Upper lobe of left lung (tissue), 6 donors: ENCODE results near the gene ABCC5. TPM values are rescaled to one million over a fixed set of nuclear protein-coding genes. Genes with fewer than 3 reads are reported as not detected.
A peak's percentile ranks its signal among the peaks of the same experiment; 100 is the strongest.
"Not testable (repeated sequence)": the region's sequence is repeated elsewhere in the genome, so short reads cannot be mapped to it uniquely, and the experiment has no call there.

ENCODE experiments used
- ATAC-seq, 2 donors: fragments of 200-7000 bp; cut with Tn5 transposase; one replicate each; pipeline ENCODE4 v1.9.1; 2022; ENCODE audit warnings: mild to moderate bottlenecking in 2 of 2, moderate library complexity in 2 of 2; ENCODE audit not compliant: low FRiP score in 2 of 2
- DNase-seq, 2 donors: peaks; one replicate each; pipeline ENCODE4 v3.0.0-alpha.2; 2019 to 2020
- H3K27ac ChIP-seq, 4 donors: fragments of 200-600 bp; sonication (generic); one replicate each; pipeline ENCODE4 v1.5.1; 2016 to 2019
- H3K27me3 ChIP-seq, 4 donors: fragments of 200-600 bp; sonication (generic); one replicate each; pipeline ENCODE4 v1.5.1; 2017 to 2019
- H3K36me3 ChIP-seq, 4 donors: fragments of 200-600 bp; sonication (generic); one replicate each; pipeline ENCODE4 v1.5.1; 2016 to 2019
- H3K4me1 ChIP-seq, 4 donors: fragments of 200-600 bp; sonication (generic); one replicate each; pipeline ENCODE4 v1.5.1; 2018 to 2019
- H3K4me3 ChIP-seq, 4 donors: fragments of 200-600 bp; sonication (generic); one replicate each; pipeline ENCODE4 v1.5.1; 2017 to 2019; ENCODE audit warnings: mild to moderate bottlenecking in 2 of 4, moderate library complexity in 1 of 4
- H3K9me3 ChIP-seq, 4 donors: fragments of 200-600 bp; sonication (generic); one replicate each; pipeline ENCODE4 v1.5.1; 2018 to 2019
- EP300 ChIP-seq, 4 donors: sonication (generic); formaldehyde crosslinking; IDR thresholded peaks; one replicate each; pipeline ENCODE4 v1.5.1; 2017; ENCODE audit warnings: antibody characterized with exemption in 4 of 4, control low read depth in 2 of 4
- POLR2A ChIP-seq, 4 donors: fragments of 450-650 bp; IDR thresholded peaks; one replicate each; pipeline ENCODE4 v1.5.1; 2016 to 2017; ENCODE audit warnings: antibody characterized with exemption in 4 of 4, mild to moderate bottlenecking in 2 of 4
- POLR2AphosphoS5 ChIP-seq, 2 donors: sonication (generic); formaldehyde crosslinking; IDR thresholded peaks; one replicate each; pipeline ENCODE4 v1.5.1; 2017; ENCODE audit warnings: antibody characterized with exemption in 2 of 2
- WGBS, 2 donors: methylation state at CpG; one replicate each; pipeline ENCODE4 v1.1.5; 2017 to 2018; 5-methylcytosine and 5-hydroxymethylcytosine counted together
- total RNA-seq, 6 donors: library from RNA; depleted of rRNA in 4 of 6; stranded (reverse); fragments of >200 nt in 4 of 6; gene quantifications; one replicate each; pipeline versions ENCODE4 v1.1.0 to v1.2.1, GENCODE V29; 2016 to 2021
- TF ChIP-seq, protein P1 (sequence below), 6 experiments: fragments of 450-650 bp in 4 of 6; fragments of 200-600 bp in 2 of 6; sonication (generic) in 2 of 6; IDR thresholded peaks; one replicate each; pipeline ENCODE4 v1.5.1; 2016 to 2019; ENCODE audit warnings: antibody characterized with exemption in 6 of 6
- donor health status: DM: no; HTN: no; CAD: no; lungs with moderate emphysema.
- donor health status: DM: no; HTN: yes; CAD: no; lungs with severe emphysema.

The ABCC5 gene
- total RNA-seq, 6 donors from 2014 or later: 13.2 to 107 (median 27.1) TPM

- H3K4me1 ChIP-seq: peaks cover 7 to 19% (median 14%) of the 10 kb centered on the region in 4 donors
- H3K4me3 ChIP-seq: no peak overlapping the region
- WGBS, 2 donors: 78 to 83% methylated on average over 6 of the region's 6 CpGs
- no peak for TF ChIP-seq EP300 (IDR thresholded peaks at IDR 0.05)
- TF ChIP-seq POLR2A (IDR thresholded peaks at IDR 0.05): no peak
- peaks cover 0 to 30% (median 6%) of the 10 kb centered on the region in 4 donors for H3K36me3 ChIP-seq
- ATAC-seq: no peak
- no peak overlapping the region for H3K27ac ChIP-seq
- no peak for DNase-seq
- H3K9me3 ChIP-seq: no peaks in the 10 kb centered on the region
- H3K27me3 ChIP-seq: no peaks in the 10 kb centered on the region
These were observed 5.5 kb downstream of the ABCC5 start for GRCh38 chr3:184011937-184012889.

- no peak overlapping the region for H3K4me3 ChIP-seq
- ATAC-seq (no peak), DNase-seq (no peak)
- no peaks in the 10 kb centered on the region for H3K27me3 ChIP-seq
- H3K9me3 ChIP-seq: no peaks in the 10 kb centered on the region
- WGBS, 2 donors: 43 to 47% methylated on average over 4 of the region's 4 CpGs
- H3K36me3 ChIP-seq: peaks cover 0 to 30% (median 6%) of the 10 kb centered on the region in 4 donors
- TF ChIP-seq POLR2A (IDR thresholded peaks at IDR 0.05) (no peak), EP300 (IDR thresholded peaks at IDR 0.05) (no peak), POLR2AphosphoS5 (IDR thresholded peaks at IDR 0.05) (no peak)
- TF ChIP-seq, protein P1, sequence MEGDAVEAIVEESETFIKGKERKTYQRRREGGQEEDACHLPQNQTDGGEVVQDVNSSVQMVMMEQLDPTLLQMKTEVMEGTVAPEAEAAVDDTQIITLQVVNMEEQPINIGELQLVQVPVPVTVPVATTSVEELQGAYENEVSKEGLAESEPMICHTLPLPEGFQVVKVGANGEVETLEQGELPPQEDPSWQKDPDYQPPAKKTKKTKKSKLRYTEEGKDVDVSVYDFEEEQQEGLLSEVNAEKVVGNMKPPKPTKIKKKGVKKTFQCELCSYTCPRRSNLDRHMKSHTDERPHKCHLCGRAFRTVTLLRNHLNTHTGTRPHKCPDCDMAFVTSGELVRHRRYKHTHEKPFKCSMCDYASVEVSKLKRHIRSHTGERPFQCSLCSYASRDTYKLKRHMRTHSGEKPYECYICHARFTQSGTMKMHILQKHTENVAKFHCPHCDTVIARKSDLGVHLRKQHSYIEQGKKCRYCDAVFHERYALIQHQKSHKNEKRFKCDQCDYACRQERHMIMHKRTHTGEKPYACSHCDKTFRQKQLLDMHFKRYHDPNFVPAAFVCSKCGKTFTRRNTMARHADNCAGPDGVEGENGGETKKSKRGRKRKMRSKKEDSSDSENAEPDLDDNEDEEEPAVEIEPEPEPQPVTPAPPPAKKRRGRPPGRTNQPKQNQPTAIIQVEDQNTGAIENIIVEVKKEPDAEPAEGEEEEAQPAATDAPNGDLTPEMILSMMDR (IDR thresholded peaks at IDR 0.05): no peak
- H3K4me1 ChIP-seq: peaks cover under 1 to 15% (median 7%) of the 10 kb centered on the region in 4 donors
- no peak overlapping the region for H3K27ac ChIP-seq
These were observed 6.3 kb downstream of the ABCC5 start for GRCh38 chr3:184011230-184011876.

DNA sequence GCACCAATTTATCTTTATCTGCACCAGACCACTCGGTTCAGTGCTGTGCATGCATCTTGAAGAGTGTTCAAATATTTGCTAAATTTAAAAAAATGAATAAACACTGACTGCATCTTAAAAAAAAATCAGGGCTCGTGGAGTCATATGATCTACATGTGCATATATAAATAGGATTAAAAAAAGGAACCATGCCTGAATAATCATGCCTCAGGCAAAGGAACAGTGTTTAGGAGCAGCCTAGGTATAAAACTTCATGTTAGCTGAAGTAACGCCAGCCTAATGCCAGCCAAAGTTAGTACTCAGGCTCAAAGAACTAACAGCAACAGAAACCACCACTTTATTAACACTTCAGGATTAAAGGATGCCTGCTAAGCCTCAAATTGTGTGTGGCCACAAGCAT, 9.5 kb downstream of the ABCC5 start:
- Histone ChIP-seq H3K27me3 (no peaks in the 10 kb centered on the region), H3K9me3 (no peaks in the 10 kb centered on the region), H3K36me3 (peaks cover 0 to 19% (median 4%) of the 10 kb centered on the region in 4 donors), H3K4me3 (no peak overlapping the region), H3K27ac (peak overlapping the region in 2 of 4 donors; percentile 13 to 40), H3K4me1 (peaks cover 6 to 36% (median 18%) of the 10 kb centered on the region in 4 donors)
- DNase-seq (no peak), ATAC-seq (no peak)
- 39 to 40% methylated on average over 3 of the region's 3 CpGs for WGBS, 2 donors
- TF ChIP-seq POLR2A (IDR thresholded peaks at IDR 0.05): no peak
- TF ChIP-seq, protein P1 (IDR thresholded peaks at IDR 0.05): no peak
- no peak for TF ChIP-seq EP300 (IDR thresholded peaks at IDR 0.05)
- TF ChIP-seq POLR2AphosphoS5 (IDR thresholded peaks at IDR 0.05): no peak

DNA sequence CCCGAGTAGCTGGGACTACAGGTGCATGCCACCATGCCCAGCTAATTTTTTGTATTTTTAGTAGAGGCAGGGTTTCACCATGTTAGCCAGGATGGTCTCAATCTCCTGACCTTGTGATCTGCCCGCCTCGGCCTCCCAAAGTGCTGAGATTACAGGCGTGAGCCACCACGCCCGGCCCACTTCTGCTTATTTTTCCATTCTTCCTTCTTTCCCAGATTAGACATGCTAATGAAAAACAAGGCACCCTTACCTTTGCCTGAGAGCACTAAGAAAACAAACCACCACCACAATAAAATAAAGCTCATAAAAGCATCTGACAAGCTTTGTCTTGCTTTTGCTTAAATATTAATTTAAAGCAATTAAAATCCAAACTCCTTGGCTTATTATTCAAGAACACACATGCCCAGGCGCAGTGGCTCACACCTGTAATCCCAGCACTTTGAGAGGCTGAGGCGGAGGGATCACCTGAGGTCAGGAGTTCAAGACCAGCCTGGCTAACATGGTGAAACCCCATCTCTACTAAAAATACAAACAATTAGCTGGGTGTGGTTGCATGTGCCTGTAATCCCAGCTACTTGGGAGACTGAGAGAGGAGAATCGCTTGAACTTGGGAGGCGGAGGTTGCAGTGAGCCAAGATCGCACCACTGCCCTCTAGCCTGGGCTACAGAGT, 10.4 kb downstream of the ABCC5 start:
- not testable (repeated sequence) for H3K27me3 ChIP-seq, DNase-seq, H3K4me3 ChIP-seq, H3K9me3 ChIP-seq, ATAC-seq
- 77 to 84% methylated on average over 11 of the region's 11 CpGs for WGBS, 2 donors
- H3K27ac ChIP-seq: peak overlapping the region in 2 of 4 donors; percentile 13 to 40
- peaks cover 6 to 36% (median 18%) of the 10 kb centered on the region in 4 donors for H3K4me1 ChIP-seq
- peaks cover 0 to 13% (median 4%) of the 10 kb centered on the region in 4 donors for H3K36me3 ChIP-seq

- peaks cover 0 to 9% (median under 1%) of the 10 kb centered on the region in 4 donors for H3K36me3 ChIP-seq
- peaks cover 6 to 36% (median 18%) of the 10 kb centered on the region in 4 donors for H3K4me1 ChIP-seq
- TF ChIP-seq POLR2AphosphoS5 (IDR thresholded peaks at IDR 0.05) (no peak), EP300 (IDR thresholded peaks at IDR 0.05) (no peak), POLR2A (IDR thresholded peaks at IDR 0.05) (peak in 1 of 4 donors; percentile 59)
- TF ChIP-seq, protein P1 (IDR thresholded peaks at IDR 0.05): no peak
- ATAC-seq (peak; percentile 77 to 89), DNase-seq (peak in 1 of 2 donors; percentile 92)
- H3K27me3 ChIP-seq: no peaks in the 10 kb centered on the region
- H3K27ac ChIP-seq: peak overlapping the region; percentile 42 to 69 (median 50)
- peak overlapping the region in 3 of 4 donors; percentile 17 to 34 (median 33) for H3K4me3 ChIP-seq
- 11 to 17% methylated on average over 11 of the region's 11 CpGs for WGBS, 2 donors
- no peaks in the 10 kb centered on the region for H3K9me3 ChIP-seq
These were observed 11.7 kb downstream of the ABCC5 start for GRCh38 chr3:184005941-184006507.
